Mucosa of descending colon (tissue), 3 donors: ENCODE measurements around the gene DGUOK. TPM values are rescaled to one million over a fixed set of nuclear protein-coding genes. Genes with fewer than 3 reads are reported as not detected.
"Not testable (repeated sequence)": the region's sequence is repeated elsewhere in the genome, so short reads cannot be mapped to it uniquely, and the experiment has no call there.

ENCODE experiments used
- ATAC-seq: fragments of 200-7000 bp; cut with Tn5 transposase; one replicate; pipeline ENCODE4 v1.9.1; 2020; ENCODE audit warnings: mild to moderate bottlenecking, moderate library complexity
- DNase-seq, 3 donors: peaks; one replicate each; pipeline ENCODE4 v3.0.0-alpha.2; 2020
- H3K36me3 ChIP-seq: fragments of 200-600 bp; one replicate; pipeline ENCODE4 v1.8.0; 2021; ENCODE audit warnings: low read depth, mild to moderate bottlenecking
- H3K4me1 ChIP-seq: fragments of 200-600 bp; one replicate; pipeline ENCODE4 v1.8.0; 2021; ENCODE audit warnings: low read depth, mild to moderate bottlenecking
- H3K4me3 ChIP-seq: fragments of 200-600 bp; one replicate; pipeline ENCODE4 v1.8.0; 2021; ENCODE audit warnings: mild to moderate bottlenecking
- H3K9me3 ChIP-seq: fragments of 200-600 bp; one replicate; pipeline ENCODE4 v1.8.0; 2021; ENCODE audit warnings: mild to moderate bottlenecking
- intact Hi-C, 2 donors: fragments of 100-400 bp; cut with DNase I in 1 of 2; cut with micrococcal nuclease in 1 of 2; formaldehyde crosslinking; loops; one replicate each; pipeline versions ENCODE4 v1.11.0 to v1.11.1; 2022; cut with DNase I, micrococcal nuclease
- total RNA-seq, 3 donors: library from RNA; stranded (reverse); fragmentation: NEBNext Ultra II Directional in 2 of 3; extraction: Animal tissue kit (Norgen Biotek cat#: 25700) in 2 of 3; gene quantifications; one replicate each; pipeline versions ENCODE4 v1.2.1 to v1.2.4, GENCODE V29; 2021 to 2023
- TF ChIP-seq, protein P1 (sequence below): fragments of 200-600 bp; IDR thresholded peaks from one replicate; pipeline ENCODE4 v1.8.0; 2022; ENCODE audit warnings: antibody characterized with exemption, mild to moderate bottlenecking
- donor health status: DM: no; HTN: no; CAD: no; lungs with moderate emphysema.
- donor health status: DM: no; HTN: no; CAD: no.
- donor health status: DM: no; HTN: yes; CAD: no.

Gene DGUOK
- total RNA-seq, 3 donors from 2014 or later = 36.5 to 61.3 (median 57.8) TPM

DNA sequence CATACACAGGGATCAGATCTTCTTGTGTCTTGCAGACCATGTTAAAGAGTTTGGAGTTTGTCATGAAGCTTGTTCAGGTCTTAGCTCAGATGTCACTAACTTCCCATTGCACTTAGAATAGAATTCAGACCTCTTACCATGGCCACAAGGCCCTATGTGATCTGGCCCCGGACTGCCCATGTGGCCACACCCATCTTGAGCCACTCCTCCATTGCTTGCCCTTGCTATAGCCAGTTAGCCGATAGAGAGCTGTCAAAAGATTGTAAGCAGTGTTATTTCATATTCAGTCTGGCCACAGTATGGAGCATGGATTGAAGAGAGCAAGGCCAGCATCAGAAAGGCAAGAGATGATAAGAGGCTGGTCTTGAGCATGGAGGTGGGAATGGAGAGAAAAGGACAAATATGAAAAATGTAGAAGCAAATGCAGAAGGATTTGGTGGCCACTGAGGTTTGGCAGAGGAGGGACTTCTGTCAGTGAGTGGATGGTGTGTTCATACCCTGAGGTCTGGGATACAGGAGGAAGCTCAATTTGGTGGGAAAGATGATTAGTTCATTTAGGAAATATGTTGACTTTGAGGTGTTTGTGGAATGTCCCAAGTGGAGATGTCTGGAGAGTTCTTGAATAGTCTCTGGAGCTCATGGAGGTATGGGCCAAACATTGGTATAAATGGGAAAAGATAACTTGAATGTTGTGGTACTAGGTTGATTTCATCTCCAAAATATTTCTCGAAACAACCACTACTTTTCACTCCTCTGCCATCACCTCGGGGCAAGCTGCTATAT, 10.6 kb downstream of the DGUOK start:
- Histone ChIP-seq H3K4me1 (no peaks in the 10 kb centered on the region), H3K4me3 (no peak overlapping the region), H3K36me3 (no peaks in the 10 kb centered on the region), H3K9me3 (no peaks in the 10 kb centered on the region)
- DNase-seq (no peak), ATAC-seq (no peak)
- intact Hi-C loops = no loop called here
- TF ChIP-seq, protein P1, sequence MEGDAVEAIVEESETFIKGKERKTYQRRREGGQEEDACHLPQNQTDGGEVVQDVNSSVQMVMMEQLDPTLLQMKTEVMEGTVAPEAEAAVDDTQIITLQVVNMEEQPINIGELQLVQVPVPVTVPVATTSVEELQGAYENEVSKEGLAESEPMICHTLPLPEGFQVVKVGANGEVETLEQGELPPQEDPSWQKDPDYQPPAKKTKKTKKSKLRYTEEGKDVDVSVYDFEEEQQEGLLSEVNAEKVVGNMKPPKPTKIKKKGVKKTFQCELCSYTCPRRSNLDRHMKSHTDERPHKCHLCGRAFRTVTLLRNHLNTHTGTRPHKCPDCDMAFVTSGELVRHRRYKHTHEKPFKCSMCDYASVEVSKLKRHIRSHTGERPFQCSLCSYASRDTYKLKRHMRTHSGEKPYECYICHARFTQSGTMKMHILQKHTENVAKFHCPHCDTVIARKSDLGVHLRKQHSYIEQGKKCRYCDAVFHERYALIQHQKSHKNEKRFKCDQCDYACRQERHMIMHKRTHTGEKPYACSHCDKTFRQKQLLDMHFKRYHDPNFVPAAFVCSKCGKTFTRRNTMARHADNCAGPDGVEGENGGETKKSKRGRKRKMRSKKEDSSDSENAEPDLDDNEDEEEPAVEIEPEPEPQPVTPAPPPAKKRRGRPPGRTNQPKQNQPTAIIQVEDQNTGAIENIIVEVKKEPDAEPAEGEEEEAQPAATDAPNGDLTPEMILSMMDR = no peak

DNA sequence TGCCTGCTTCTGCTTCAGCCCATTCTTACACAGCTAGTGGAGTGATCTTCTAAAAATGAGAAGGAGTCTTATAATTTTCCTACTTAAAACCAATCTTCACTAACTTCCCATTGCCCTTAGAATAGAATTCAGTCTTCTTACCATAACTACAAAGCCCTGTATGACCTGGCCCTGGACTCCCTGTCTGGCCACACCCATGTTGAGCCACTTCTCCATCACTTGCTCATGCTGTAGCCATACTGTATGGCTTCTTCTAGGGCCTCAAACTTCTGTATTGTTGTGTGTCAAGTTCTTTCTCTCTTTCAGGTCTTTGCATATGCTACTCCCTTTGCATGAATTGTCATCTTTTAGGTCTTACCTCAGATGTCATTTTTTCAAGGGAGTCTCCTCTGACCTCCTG, 11.2 kb downstream of the DGUOK start:
- ATAC-seq (no peak), DNase-seq (no peak)
- no peaks in the 10 kb centered on the region for H3K9me3 ChIP-seq
- H3K4me3 ChIP-seq = no peak overlapping the region
- no peaks in the 10 kb centered on the region for H3K4me1 ChIP-seq
- TF ChIP-seq, protein P1 = no peak
- intact Hi-C loops = no loop called here
- H3K36me3 ChIP-seq = no peaks in the 10 kb centered on the region

DNA sequence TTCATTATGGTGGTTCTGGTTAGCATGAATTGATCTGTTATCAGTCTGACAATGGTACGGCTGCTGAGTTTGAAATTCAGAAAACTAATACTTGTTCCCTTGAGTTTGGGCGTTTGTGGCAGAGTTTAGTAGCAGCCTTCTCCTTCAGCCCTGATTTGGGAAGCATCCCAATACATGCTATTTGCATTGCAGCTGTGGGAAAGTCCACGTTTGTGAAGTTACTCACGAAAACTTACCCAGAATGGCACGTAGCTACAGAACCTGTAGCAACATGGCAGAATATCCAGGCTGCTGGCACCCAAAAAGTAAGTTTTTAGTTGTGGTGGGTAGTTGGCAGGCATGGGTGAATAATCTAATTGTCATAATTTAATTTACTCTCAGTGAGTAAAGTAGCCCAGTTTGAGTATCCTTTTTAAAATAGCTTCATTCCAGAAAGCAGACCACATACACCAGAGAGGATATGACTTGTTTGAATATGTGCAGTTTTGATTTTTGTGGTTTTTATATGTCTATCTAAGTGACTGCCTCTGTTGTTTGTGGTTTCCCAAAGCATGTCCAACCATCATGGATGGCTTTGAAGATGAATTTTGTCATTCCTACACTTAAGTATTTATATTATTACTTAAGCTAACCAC, 12.2 kb downstream of the DGUOK start:
- intact Hi-C loops = no loop called here
- Histone ChIP-seq H3K4me3 (no peak overlapping the region), H3K36me3 (no peaks in the 10 kb centered on the region), H3K4me1 (no peaks in the 10 kb centered on the region), H3K9me3 (no peaks in the 10 kb centered on the region)
- DNase-seq (no peak), ATAC-seq (no peak)
- TF ChIP-seq, protein P1 = no peak

DNA sequence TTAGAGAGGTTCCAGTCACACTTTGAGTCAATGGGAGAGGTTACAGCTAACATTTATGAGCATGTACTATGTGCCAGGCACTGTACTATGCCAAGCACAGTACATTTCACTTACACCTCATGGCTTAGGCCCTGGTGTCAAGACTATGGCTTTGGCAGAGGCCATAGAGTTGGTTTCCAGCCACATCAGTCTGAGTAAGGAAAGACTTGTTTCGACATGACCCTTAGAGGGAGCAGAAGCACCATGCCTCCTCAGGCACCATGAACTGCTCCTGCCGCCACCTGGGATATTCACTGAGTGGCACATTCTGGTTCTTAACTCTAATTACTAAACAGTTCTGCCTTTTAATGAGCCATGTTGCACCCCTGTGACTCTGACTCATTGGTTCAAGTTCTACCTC, 12.7 kb downstream of the DGUOK start:
- ATAC-seq (peak; percentile 22), DNase-seq (no peak)
- intact Hi-C loops = no loop called here
- no peaks in the 10 kb centered on the region for H3K36me3 ChIP-seq
- H3K4me3 ChIP-seq = no peak overlapping the region
- H3K9me3 ChIP-seq = no peaks in the 10 kb centered on the region
- H3K4me1 ChIP-seq = no peaks in the 10 kb centered on the region
- TF ChIP-seq, protein P1 = no peak

DNA sequence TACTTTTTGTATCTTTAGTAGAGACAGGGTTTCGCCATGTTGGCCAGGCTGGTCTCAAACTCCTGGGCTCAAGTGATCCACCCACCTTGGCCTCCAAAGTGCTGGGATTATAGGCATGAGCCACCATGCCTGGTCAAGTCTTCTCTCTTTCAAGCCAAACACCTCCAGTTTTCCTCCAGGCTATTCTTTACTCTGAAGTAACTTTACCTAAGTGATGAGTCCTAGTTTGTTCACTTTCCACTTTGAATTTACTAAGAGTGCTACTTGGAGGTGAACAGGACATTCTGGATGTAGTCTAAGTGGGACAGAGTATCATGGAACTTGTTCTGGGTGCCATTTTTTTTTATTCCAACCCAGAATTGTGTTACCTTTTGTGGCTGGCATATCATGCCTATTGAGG, 13.4 kb downstream of the DGUOK start:
- intact Hi-C loops, DNase-seq, H3K36me3 ChIP-seq, ATAC-seq, H3K9me3 ChIP-seq, H3K4me1 ChIP-seq, H3K4me3 ChIP-seq: not testable (repeated sequence)

DNA sequence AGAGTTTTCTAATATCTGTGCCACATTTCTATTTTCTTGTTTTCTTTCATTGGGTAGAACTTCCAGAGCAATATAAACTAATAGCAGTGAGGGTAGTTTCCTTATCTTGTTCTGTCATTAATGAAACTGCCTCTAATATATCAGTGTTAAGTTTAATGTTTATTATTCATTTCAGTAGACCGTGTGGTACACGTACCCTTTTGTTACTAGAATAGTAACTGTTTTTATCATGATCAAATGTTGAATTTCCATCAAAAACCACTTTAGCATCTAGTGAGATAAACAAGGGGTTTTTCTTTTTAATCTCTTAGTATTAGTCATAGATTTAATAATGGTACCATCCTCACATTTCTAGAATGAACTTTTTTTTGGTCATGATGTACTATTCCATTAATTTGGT, 16.0 kb downstream of the DGUOK start:
- Histone ChIP-seq H3K36me3 (no peaks in the 10 kb centered on the region), H3K4me3 (no peak overlapping the region), H3K4me1 (no peaks in the 10 kb centered on the region), H3K9me3 (no peaks in the 10 kb centered on the region)
- no peak for DNase-seq
- no peak for ATAC-seq
- TF ChIP-seq, protein P1 = no peak
- intact Hi-C loops = no loop called here
